HepG2 (cell line): ENCODE data around the gene MIDN. TPM values are rescaled to one million over a fixed set of nuclear protein-coding genes. Genes with fewer than 3 reads are reported as not detected.

ENCODE experiments used
- ELF3 ChIP-seq: IDR thresholded peaks from 2 replicates; pipeline ENCODE4 v1.6.1; 2016; ENCODE audit warnings: missing genetic modification reagents, missing compliant biosample characterization
- NRL ChIP-seq: sonication (generic); formaldehyde crosslinking; IDR thresholded peaks from 2 replicates; pipeline ENCODE4 v1.5.0; 2020; ENCODE audit warnings: missing genetic modification reagents, mild to moderate bottlenecking, moderate library complexity, borderline replicate concordance
- ZBTB21 ChIP-seq: sonication (generic); formaldehyde crosslinking; IDR thresholded peaks from 2 replicates; pipeline ENCODE4 v1.4.0; 2020; ENCODE audit warnings: missing genetic modification reagents
- ZNF124 ChIP-seq: sonication (generic); formaldehyde crosslinking; IDR thresholded peaks from 2 replicates; pipeline ENCODE4 v1.4.0; 2020; ENCODE audit warnings: missing genetic modification reagents
- polyA plus RNA-seq, 8 experiments: library from polyadenylated mRNA; depleted of rRNA in 3 of 8; stranded (reverse) in 7 of 8; unstranded in 1 of 8; fragments of >200 nt; fragmentation: Illumina TruSeq in 4 of 8; extraction: Trizol in 4 of 8; gene quantifications; 2 replicates each; pipeline versions ENCODE4 v1.2.1 to v1.2.3, GENCODE V29; 2011 to 2016; ENCODE audit warnings: low read depth in 4 of 8, missing spikeins in 1 of 8, mixed read lengths in 1 of 8; ENCODE audit not compliant: insufficient read depth in 1 of 8
- total RNA-seq, 5 experiments: library from RNA; depleted of rRNA; stranded (reverse); fragments of >200 nt; fragmentation: Illumina TruSeq; extraction: Trizol; gene quantifications; 2 replicates each; pipeline ENCODE4 v1.2.3, GENCODE V29; 2016; ENCODE audit warnings: low read depth in 1 of 5
- TF ChIP-seq, protein P1 (sequence below): sonication (generic); formaldehyde crosslinking; IDR thresholded peaks from 2 replicates; pipeline ENCODE4 v1.4.0; 2020; ENCODE audit warnings: missing genetic modification reagents
- TF ChIP-seq, protein P2 (sequence below): sonication (generic); formaldehyde crosslinking; IDR thresholded peaks from 2 replicates; pipeline ENCODE4 v1.5.1; 2020; ENCODE audit warnings: missing genetic modification reagents, mild to moderate bottlenecking, borderline replicate concordance
- TF ChIP-seq, protein P3 (sequence below): sonication (generic); formaldehyde crosslinking; IDR thresholded peaks from 2 replicates; pipeline ENCODE4 v1.9.0; 2022; ENCODE audit warnings: missing genetic modification reagents, mild to moderate bottlenecking, borderline replicate concordance

The MIDN gene
- total and polyA plus RNA-seq, 2 of the 13 experiments (the other 11 are each of a cell fraction or from before 2014, with no cell fraction given), result 8.4 to 18.0 TPM

DNA sequence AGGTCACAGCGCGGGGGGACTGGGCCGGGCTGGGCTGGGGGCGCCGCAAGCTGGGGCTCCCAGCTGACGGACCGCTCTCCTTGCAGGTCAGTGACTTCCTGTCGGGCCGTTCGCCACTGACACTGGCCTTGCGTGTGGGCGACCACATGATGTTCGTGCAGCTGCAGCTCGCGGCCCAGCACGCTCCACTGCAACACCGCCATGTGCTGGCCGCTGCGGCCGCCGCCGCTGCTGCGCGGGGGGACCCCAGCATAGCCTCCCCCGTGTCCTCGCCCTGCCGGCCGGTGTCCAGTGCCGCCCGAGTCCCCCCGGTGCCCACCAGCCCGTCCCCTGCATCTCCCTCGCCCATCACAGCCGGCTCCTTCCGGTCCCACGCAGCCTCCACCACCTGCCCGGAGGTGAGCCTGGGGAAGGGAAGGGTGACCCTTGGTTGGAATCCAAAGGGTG is 5.7 kb downstream of the MIDN start (continued):
- TF ChIP-seq, protein P1, sequence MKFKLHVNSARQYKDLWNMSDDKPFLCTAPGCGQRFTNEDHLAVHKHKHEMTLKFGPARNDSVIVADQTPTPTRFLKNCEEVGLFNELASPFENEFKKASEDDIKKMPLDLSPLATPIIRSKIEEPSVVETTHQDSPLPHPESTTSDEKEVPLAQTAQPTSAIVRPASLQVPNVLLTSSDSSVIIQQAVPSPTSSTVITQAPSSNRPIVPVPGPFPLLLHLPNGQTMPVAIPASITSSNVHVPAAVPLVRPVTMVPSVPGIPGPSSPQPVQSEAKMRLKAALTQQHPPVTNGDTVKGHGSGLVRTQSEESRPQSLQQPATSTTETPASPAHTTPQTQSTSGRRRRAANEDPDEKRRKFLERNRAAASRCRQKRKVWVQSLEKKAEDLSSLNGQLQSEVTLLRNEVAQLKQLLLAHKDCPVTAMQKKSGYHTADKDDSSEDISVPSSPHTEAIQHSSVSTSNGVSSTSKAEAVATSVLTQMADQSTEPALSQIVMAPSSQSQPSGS, result no peak
- TF ChIP-seq NRL (CRISPR knock-in tag) (0 out of 2 replicates have a peak, but pooled peaks have one; percentile 11), ZBTB21 (no peak), ZNF124 (CRISPR knock-in tag) (no peak), ELF3 (no peak)
- TF ChIP-seq, protein P2, sequence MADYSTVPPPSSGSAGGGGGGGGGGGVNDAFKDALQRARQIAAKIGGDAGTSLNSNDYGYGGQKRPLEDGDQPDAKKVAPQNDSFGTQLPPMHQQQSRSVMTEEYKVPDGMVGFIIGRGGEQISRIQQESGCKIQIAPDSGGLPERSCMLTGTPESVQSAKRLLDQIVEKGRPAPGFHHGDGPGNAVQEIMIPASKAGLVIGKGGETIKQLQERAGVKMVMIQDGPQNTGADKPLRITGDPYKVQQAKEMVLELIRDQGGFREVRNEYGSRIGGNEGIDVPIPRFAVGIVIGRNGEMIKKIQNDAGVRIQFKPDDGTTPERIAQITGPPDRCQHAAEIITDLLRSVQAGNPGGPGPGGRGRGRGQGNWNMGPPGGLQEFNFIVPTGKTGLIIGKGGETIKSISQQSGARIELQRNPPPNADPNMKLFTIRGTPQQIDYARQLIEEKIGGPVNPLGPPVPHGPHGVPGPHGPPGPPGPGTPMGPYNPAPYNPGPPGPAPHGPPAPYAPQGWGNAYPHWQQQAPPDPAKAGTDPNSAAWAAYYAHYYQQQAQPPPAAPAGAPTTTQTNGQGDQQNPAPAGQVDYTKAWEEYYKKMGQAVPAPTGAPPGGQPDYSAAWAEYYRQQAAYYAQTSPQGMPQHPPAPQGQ (CRISPR knock-in tag), result no peak
- TF ChIP-seq, protein P3, sequence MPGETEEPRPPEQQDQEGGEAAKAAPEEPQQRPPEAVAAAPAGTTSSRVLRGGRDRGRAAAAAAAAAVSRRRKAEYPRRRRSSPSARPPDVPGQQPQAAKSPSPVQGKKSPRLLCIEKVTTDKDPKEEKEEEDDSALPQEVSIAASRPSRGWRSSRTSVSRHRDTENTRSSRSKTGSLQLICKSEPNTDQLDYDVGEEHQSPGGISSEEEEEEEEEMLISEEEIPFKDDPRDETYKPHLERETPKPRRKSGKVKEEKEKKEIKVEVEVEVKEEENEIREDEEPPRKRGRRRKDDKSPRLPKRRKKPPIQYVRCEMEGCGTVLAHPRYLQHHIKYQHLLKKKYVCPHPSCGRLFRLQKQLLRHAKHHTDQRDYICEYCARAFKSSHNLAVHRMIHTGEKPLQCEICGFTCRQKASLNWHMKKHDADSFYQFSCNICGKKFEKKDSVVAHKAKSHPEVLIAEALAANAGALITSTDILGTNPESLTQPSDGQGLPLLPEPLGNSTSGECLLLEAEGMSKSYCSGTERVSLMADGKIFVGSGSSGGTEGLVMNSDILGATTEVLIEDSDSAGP, result 0 out of 2 replicates have a peak, but pooled peaks have one; percentile 3
- TF ChIP-seq, all 625 proteins: peak for 16
